Measurements from ENCODE around the gene BRAT1.

BRAT1 gene

DNA sequence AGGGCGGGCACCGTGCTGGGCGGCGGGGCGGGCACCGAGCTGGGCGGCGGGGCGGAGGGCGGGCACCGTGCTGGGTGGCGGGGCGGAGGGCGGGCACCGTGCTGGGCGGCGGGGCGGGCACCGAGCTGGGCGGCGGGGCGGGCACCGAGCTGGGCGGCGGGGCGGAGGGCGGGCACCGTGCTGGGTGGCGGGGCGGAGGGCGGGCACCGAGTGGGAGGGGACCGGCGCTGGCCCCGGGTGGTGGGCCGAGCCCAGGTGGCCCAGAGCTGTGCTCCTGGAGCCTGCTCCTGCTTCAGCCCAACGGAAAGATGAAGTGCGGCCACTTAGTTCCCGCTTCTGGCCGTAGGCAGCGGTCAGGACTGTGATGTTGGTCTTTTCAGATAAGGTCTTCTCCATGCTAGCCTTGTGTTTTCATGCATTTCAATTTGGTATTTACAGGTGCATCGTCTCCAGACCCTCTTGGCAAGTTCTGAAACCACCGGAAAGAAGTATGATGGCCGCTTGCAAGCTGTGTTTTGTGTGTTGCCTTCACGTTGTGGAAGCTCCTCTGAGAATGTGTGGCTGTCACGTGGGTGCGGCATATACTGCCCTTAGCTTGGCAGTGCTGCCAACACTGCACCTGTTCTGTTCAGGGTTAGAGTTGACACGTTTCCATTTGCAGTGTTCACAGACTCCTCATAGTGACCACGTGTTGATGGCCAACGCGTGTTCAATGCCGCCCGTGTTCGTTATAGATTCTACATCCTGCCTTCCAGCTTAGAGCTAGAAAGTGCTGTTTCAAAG lies 28.7 kb upstream of the BRAT1 start:
- Histone ChIP-seq H3K4me3 (ENCODE audit: low read length) (no peak overlapping the region), H3K36me3 (ENCODE audit: insufficient read depth, low read length) (peaks cover 6% of the 10 kb centered on the region; the same call in 1 of the 2 replicates), H3K27ac (ENCODE audit: low read depth, low read length) (no peak overlapping the region), H3K9ac (ENCODE audit: low read depth, low read length) (no peak overlapping the region), H3K4me1 (ENCODE audit: insufficient read depth, low read length) (no peaks in the 10 kb centered on the region), H3K9me3 (ENCODE audit: insufficient read depth, low read depth, low read length) (no peaks in the 10 kb centered on the region), H3K27me3 (ENCODE audit: insufficient read depth, low read length) (no peaks in the 10 kb centered on the region)
- 96% methylated on average over 53 of the region's 54 CpGs for WGBS

DNA sequence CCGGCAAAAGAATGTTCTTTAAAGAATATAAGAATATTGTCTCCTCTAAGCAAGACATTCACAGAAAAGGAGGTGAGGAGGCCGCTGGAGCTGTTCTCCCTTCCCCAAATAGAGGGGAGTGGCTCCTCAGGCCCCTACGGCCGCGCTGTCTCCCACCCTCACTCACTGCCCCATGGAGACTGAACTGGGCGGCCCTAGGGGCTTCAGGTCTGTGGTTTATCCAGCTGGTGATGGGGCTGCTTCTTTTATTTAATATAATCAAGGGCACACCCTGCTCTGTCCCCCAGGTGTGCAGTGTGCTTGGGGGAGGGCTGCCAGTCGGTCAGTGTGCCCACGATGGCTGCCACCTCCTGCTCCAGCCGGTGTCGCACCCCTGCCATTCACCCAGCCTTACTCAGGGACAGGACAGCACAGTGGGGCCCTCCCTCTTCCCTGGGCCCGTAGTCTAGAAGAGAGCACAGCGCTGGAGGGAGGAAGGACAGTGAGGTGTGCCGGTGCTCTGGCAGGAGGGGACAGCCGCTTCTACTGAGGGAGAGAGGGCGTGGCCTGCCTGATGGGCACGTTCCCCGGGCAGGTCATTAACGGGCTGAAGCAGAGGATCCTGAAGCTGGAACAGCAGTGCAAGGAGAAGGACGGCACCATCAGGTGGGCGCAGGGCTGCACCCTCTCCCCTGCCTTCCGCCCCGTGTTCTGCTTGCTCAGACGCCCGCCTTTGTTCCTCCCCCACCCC lies 26.8 kb upstream of the BRAT1 start:
- WGBS, result 85% methylated on average over 22 of the region's 24 CpGs
- H3K4me3 ChIP-seq (ENCODE audit: low read length), result no peak overlapping the region
- H3K9me3 ChIP-seq (ENCODE audit: insufficient read depth, low read depth, low read length), result no peaks in the 10 kb centered on the region
- peaks cover 6% of the 10 kb centered on the region; the same call in 1 of the 2 replicates for H3K36me3 ChIP-seq (ENCODE audit: insufficient read depth, low read length)
- no peaks in the 10 kb centered on the region for H3K27me3 ChIP-seq (ENCODE audit: insufficient read depth, low read length)
- no peaks in the 10 kb centered on the region for H3K4me1 ChIP-seq (ENCODE audit: insufficient read depth, low read length)
- no peak overlapping the region for H3K27ac ChIP-seq (ENCODE audit: low read depth, low read length)
- no peak overlapping the region for H3K9ac ChIP-seq (ENCODE audit: low read depth, low read length)

DNA sequence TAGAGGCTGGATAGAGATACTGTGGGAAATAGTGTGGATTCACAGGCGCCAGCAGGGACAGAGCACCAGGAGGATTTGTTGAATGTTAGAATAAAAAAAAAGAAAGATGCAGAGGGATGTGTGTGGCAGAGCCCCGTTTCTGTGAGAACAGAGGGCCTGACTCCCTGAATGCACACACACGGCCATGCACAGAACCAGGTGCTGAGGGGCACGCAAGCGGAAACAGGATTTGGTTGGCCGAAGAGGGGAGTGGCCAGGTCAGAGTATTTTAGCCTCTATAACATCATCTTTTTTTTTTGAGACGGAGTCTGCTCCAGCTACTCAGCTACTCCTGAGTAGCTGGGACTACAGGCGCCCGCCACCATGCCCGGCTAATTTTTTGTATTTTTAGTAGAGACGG lies 25.3 kb upstream of the BRAT1 start:
- WGBS, result 93% methylated on average over 11 of the region's 11 CpGs
- Histone ChIP-seq H3K9ac (ENCODE audit: low read depth, low read length) (no peak overlapping the region), H3K4me3 (ENCODE audit: low read length) (no peak overlapping the region)

DNA sequence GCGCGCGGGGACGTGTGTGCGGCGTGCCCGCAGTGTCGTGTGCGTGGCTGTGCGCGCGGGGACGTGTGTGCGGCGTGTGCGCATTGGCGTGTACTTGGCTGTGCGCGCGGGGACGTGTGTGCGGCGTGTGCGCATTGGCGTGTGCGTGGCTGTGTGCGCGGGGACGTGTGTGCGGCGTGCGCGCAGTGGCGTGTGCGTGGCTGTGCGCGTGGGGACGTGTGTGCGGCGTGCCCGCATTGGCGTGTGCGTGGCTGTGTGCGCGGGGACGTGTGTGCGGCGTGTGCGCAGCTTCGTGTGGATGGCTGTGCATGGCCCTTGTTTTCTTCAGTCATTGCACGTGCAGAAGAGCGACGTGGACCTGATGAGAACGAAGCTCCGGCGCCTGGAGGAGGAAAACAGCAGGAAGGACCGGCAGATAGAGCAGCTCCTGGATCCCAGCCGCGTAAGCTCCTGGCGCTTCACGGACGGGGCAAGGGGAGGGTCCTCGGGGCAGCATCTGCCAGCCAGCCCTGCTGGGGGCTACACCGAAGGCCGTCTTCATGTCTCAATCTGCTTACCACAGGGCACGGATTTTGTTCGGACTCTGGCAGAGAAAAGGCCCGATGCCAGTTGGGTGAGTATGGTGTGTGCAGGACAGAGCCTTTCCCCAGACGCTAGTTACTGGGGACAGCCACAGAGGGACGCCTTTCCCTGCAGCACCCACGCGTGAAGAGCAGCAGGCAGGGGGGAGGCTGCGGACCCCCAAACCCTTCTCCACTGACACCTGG lies 22.8 kb upstream of the BRAT1 start:
- Histone ChIP-seq H3K27ac (ENCODE audit: low read depth, low read length) (no peak overlapping the region), H3K36me3 (ENCODE audit: insufficient read depth, low read length) (no peaks in the 10 kb centered on the region), H3K27me3 (ENCODE audit: insufficient read depth, low read length) (no peaks in the 10 kb centered on the region), H3K9me3 (ENCODE audit: insufficient read depth, low read depth, low read length) (no peaks in the 10 kb centered on the region), H3K4me3 (ENCODE audit: low read length) (no peak overlapping the region), H3K4me1 (ENCODE audit: insufficient read depth, low read length) (no peaks in the 10 kb centered on the region), H3K9ac (ENCODE audit: low read depth, low read length) (no peak overlapping the region)
- WGBS, result 96% methylated on average over 73 of the region's 73 CpGs

More for the DNA sequence above, 25.3 kb upstream of the BRAT1 start:
- Histone ChIP-seq H3K9me3 (ENCODE audit: insufficient read depth, low read depth, low read length) (no peaks in the 10 kb centered on the region), H3K36me3 (ENCODE audit: insufficient read depth, low read length) (peaks cover 6% of the 10 kb centered on the region; the same call in 1 of the 2 replicates), H3K27me3 (ENCODE audit: insufficient read depth, low read length) (no peaks in the 10 kb centered on the region), H3K27ac (ENCODE audit: low read depth, low read length) (no peak overlapping the region), H3K4me1 (ENCODE audit: insufficient read depth, low read length) (no peaks in the 10 kb centered on the region)

DNA sequence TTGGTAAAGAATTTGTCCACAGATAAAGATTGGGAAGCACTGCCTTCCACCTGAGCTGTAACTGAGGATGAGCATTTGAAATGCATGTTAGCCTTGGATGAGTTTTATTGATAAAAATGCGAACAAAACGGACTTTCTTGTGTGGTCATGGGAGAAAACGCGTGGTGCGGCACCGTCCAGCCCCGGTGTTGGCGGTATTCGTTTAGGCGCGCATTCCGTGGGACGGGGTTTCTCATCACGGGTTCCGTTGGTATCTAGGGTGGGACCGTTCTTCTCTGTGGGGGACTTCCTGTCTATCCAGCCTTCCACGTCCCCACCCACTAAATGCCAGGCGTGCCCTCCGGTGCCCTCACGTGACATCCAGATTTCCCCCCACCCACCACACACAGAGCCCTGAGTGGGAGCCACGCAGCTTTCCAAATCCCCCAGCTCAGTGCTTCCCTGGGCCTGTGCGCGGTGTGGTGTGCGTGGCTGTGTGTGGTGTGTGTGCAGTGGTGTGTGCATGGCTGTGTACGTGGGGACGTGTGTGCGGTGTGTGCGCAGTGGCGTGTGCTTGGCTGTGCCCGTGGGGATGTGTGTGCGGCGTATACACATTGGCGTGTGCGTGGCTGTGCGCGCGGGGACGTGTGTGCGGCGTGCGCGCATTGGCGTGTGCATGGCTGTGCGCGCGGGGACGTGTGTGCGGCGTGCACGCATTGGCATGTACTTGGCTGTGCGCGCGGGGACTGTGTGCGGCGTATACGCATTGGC lies 21.6 kb upstream of the BRAT1 start:
- no peak overlapping the region for H3K9ac ChIP-seq (ENCODE audit: low read depth, low read length)
- no peaks in the 10 kb centered on the region for H3K4me1 ChIP-seq (ENCODE audit: insufficient read depth, low read length)
- no peak overlapping the region for H3K27ac ChIP-seq (ENCODE audit: low read depth, low read length)
- WGBS, result 96% methylated on average over 56 of the region's 56 CpGs
- H3K27me3 ChIP-seq (ENCODE audit: insufficient read depth, low read length), result no peaks in the 10 kb centered on the region
- no peaks in the 10 kb centered on the region for H3K36me3 ChIP-seq (ENCODE audit: insufficient read depth, low read length)
- no peaks in the 10 kb centered on the region for H3K9me3 ChIP-seq (ENCODE audit: insufficient read depth, low read depth, low read length)
- no peak overlapping the region for H3K4me3 ChIP-seq (ENCODE audit: low read length)

DNA sequence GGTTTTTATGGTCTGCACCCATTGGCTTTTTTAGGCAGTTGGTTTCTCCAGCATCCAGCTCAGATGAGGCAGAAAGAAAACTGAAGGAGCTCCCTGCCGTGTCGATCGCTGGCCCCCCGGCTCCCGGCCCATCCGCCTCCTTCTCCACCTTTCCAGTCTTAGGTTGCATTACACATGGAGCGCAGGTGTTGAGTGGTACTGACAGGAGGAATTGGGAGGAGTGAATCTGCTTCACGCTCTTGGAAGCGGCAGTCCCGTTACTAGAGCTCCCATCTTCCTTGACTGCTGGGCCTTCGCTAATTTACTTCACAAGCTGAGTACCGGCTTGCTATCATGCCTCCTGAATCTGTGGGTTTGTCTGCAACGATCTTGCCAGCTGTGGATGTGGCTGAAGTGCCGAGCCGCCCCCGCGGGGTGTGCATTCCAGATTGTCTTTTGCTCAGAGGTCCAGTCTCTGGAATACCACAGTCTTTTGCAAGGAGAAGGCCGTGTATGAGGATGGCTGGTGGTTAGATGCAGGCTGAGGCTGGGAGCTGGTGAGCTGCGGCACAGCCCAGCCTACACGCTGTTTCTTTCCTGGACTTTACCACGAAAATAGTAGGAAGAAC lies 20.5 kb upstream of the BRAT1 start:
- Histone ChIP-seq H3K36me3 (ENCODE audit: insufficient read depth, low read length) (no peaks in the 10 kb centered on the region), H3K27ac (ENCODE audit: low read depth, low read length) (no peak overlapping the region), H3K9ac (ENCODE audit: low read depth, low read length) (no peak overlapping the region), H3K4me3 (ENCODE audit: low read length) (no peak overlapping the region), H3K9me3 (ENCODE audit: insufficient read depth, low read depth, low read length) (no peaks in the 10 kb centered on the region), H3K4me1 (ENCODE audit: insufficient read depth, low read length) (no peaks in the 10 kb centered on the region), H3K27me3 (ENCODE audit: insufficient read depth, low read length) (no peaks in the 10 kb centered on the region)
- 96% methylated on average over 21 of the region's 21 CpGs for WGBS

DNA sequence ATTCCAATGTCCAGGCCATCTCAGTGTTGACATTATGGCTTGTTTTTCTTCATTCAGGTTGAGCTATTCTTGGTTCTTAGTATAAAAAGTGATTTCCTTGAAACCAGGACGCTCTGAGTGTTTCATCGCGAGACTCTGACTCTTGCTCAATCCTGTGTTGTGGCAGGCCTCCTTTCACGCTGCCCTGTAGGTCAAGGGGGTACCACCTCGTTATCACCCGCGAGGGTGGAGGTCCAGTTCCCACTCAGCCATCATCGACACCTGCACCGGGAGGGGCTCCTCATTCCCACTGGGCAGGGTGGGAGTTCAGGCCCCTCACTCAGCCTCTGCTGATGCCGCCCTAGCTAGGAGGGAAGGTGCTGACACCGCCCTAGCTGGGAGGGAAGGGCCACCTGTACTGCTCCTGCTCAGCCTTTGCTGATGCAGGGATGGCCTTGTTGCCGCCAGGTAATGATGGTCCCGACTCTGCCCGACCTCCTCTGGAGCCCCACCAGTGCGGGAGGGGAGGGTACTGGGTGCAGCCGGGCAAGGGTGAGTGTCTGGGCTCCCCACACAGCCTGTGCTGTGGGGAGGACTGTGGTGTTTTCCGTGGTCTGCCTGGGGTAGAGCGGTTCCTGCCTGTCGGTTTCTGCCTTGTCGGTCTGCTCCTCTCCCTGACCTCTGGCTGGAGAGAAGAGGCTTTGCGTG lies 19.9 kb upstream of the BRAT1 start:
- Histone ChIP-seq H3K36me3 (ENCODE audit: insufficient read depth, low read length) (no peaks in the 10 kb centered on the region), H3K27me3 (ENCODE audit: insufficient read depth, low read length) (no peaks in the 10 kb centered on the region), H3K9me3 (ENCODE audit: insufficient read depth, low read depth, low read length) (no peaks in the 10 kb centered on the region), H3K4me1 (ENCODE audit: insufficient read depth, low read length) (no peaks in the 10 kb centered on the region), H3K9ac (ENCODE audit: low read depth, low read length) (no peak overlapping the region), H3K4me3 (ENCODE audit: low read length) (no peak overlapping the region), H3K27ac (ENCODE audit: low read depth, low read length) (no peak overlapping the region)
- 94% methylated on average over 21 of the region's 21 CpGs for WGBS

DNA sequence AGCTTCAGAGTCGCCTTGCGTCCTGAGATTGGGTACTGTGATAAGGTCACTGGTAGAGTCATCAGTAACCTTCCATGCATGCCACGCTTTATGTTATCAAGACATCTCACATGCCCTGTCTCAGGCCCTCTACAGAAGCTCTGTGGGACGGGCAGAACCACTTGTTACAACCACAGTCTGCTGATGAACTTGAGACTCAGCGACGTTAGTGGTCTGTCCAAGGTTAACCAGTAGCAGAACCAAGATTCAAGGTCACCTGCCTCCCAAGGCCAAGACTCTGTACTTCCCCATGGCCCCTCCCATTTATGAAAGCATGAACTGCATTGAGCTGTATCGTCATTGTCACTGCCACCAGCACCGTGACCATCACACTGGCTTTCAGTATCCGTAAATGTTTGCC lies 18.4 kb upstream of the BRAT1 start:
- Histone ChIP-seq H3K27me3 (ENCODE audit: insufficient read depth, low read length) (no peaks in the 10 kb centered on the region), H3K4me3 (ENCODE audit: low read length) (no peak overlapping the region), H3K9me3 (ENCODE audit: insufficient read depth, low read depth, low read length) (no peaks in the 10 kb centered on the region), H3K9ac (ENCODE audit: low read depth, low read length) (no peak overlapping the region), H3K4me1 (ENCODE audit: insufficient read depth, low read length) (no peaks in the 10 kb centered on the region), H3K36me3 (ENCODE audit: insufficient read depth, low read length) (no peaks in the 10 kb centered on the region), H3K27ac (ENCODE audit: low read depth, low read length) (no peak overlapping the region)
- WGBS, result 95% methylated on average over 9 of the region's 9 CpGs

DNA sequence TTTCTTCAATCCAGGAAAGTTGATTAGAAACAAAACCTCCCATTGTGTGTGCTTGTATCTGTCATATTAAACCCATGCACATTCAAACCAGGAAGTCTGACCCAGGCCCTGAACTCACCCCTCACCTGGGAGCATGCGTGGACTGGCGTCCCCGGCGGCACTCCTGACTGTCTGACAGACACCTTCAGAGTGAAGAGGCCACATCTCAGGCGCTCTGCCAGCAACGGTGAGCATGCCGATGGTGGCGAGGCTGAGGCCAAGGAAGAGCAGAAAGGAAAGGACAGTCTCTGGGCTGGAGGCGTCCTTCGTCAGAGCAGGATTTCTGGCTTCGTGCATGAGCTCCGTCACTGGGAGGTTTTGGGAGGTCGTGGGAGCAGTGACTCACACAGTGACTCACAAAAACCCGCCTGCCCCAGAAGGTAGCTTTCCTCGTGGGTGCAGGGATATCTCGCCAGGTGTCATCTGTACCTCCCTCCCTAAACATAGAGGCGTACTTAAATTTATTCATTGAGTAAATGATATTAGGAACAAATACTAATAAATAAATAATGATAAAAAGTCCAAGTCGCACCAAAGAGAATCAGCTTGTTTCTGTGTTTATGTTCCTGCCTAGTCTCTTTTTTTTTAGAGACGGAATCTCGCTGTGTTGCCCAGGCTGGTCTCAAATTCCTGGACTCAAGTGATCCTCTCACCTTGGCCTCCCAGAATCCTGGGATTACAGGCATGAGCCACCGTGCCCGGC lies 16.9 kb upstream of the BRAT1 start:
- no peaks in the 10 kb centered on the region for H3K27me3 ChIP-seq (ENCODE audit: insufficient read depth, low read length)
- WGBS, result 86% methylated on average over 20 of the region's 22 CpGs
- no peak overlapping the region for H3K9ac ChIP-seq (ENCODE audit: low read depth, low read length)
- H3K9me3 ChIP-seq (ENCODE audit: insufficient read depth, low read depth, low read length), result no peaks in the 10 kb centered on the region
- H3K4me3 ChIP-seq (ENCODE audit: low read length), result no peak overlapping the region
- H3K4me1 ChIP-seq (ENCODE audit: insufficient read depth, low read length), result no peaks in the 10 kb centered on the region
- H3K27ac ChIP-seq (ENCODE audit: low read depth, low read length), result no peak overlapping the region
- H3K36me3 ChIP-seq (ENCODE audit: insufficient read depth, low read length), result no peaks in the 10 kb centered on the region
